H1 (cell line): ENCODE results near the gene ELL2. TPM values are rescaled to one million over a fixed set of nuclear protein-coding genes. Genes with fewer than 3 reads are reported as not detected.

ENCODE experiments used
- CTCF ChIA-PET: fragments of 300-600 bp; sonication (Branson Sonifier 250); formaldehyde crosslinking; loops from one replicate; lab custom pipeline; 2021; ENCODE audit not compliant: partially characterized antibody; lab: Charles Lee
- POLR2A ChIA-PET: fragments of 300-600 bp; sonication (Branson Sonifier 250); formaldehyde crosslinking; loops from one replicate; lab custom pipeline; 2021; ENCODE audit warnings: inconsistent platforms; ENCODE audit not compliant: partially characterized antibody; lab: Charles Lee
- DNase-seq, 2 experiments: peaks; one replicate each; pipeline versions ENCODE4 v3.0.0 to v3.0.0-alpha.2; 2010 to 2022; ENCODE audit warnings: low spot score in 2 of 2, low read depth in 1 of 2, mixed read lengths in 1 of 2
- FAIRE-seq: peaks from 2 replicates; lab custom pipeline; 2011; peaks lifted over from hg19 to GRCh38; lab: Jason Lieb, UNC
- H2AFZ ChIP-seq: 2 replicates; pipeline ENCODE4 v1.8.1; 2012; ENCODE audit warnings: low read length, inconsistent platforms
- H2AK5ac ChIP-seq: 2 replicates; pipeline ENCODE4 v1.6.1; 2013; ENCODE audit warnings: low read depth, low read length
- H2BK120ac ChIP-seq: replicated peaks from 2 replicates; pipeline ENCODE3; 2013; ENCODE audit warnings: low read depth, low read length, inconsistent platforms
- H2BK12ac ChIP-seq: 2 replicates; pipeline ENCODE4 v1.6.1; 2013; ENCODE audit warnings: low read depth, low read length
- H2BK15ac ChIP-seq: 2 replicates; pipeline ENCODE4 v1.6.1; 2013; ENCODE audit warnings: low read length
- H2BK20ac ChIP-seq: 2 replicates; pipeline ENCODE4 v1.6.1; 2013; ENCODE audit warnings: low read length
- H2BK5ac ChIP-seq: 2 replicates; pipeline ENCODE4 v1.6.1; 2013; ENCODE audit warnings: low read depth, low read length
- H3K14ac ChIP-seq: 2 replicates; pipeline ENCODE4 v1.6.1; 2013; ENCODE audit warnings: inconsistent platforms; ENCODE audit not compliant: insufficient read length
- H3K18ac ChIP-seq: 2 replicates; pipeline ENCODE4 v1.6.1; 2013; ENCODE audit warnings: low read length; ENCODE audit errors: extremely low read depth
- H3K23ac ChIP-seq: 2 replicates; pipeline ENCODE4 v1.6.1; 2013; ENCODE audit warnings: inconsistent platforms; ENCODE audit not compliant: insufficient read length
- H3K23me2 ChIP-seq: 2 replicates; pipeline ENCODE4 v1.6.1; 2013; ENCODE audit warnings: low read depth, low read length
- H3K27ac ChIP-seq: 2 replicates; pipeline ENCODE4 v1.6.1; 2011; ENCODE audit warnings: low read depth, low read length, inconsistent platforms
- H3K27me3 ChIP-seq, 4 experiments: replicated peaks in 1 of 4; 1 replicate in 1 of 4; 2 replicates in 3 of 4; pipeline versions ENCODE4 v1.6.1 to v1.8.1; 2011 to 2013; ENCODE audit warnings: low read length in 3 of 4, mild to moderate bottlenecking in 3 of 4, inconsistent platforms in 2 of 4, mixed read lengths in 2 of 4, moderate library complexity in 1 of 4; ENCODE audit not compliant: control insufficient read depth in 3 of 4, insufficient read depth in 3 of 4; ENCODE audit errors: extremely low read depth in 1 of 4
- H3K36me3 ChIP-seq, 4 experiments: 2 replicates each; pipeline versions ENCODE4 v1.6.1 to v1.8.1; 2011 to 2013; ENCODE audit warnings: mild to moderate bottlenecking in 4 of 4, low read length in 3 of 4, moderate library complexity in 2 of 4, control low read depth in 1 of 4, inconsistent platforms in 1 of 4; ENCODE audit not compliant: insufficient read depth in 4 of 4, control insufficient read depth in 2 of 4
- H3K4ac ChIP-seq: replicated peaks from 2 replicates; pipeline ENCODE3; 2013; ENCODE audit warnings: low read length, low read depth, mixed read lengths, inconsistent platforms; ENCODE audit not compliant: insufficient read length
- H3K4me1 ChIP-seq, 4 experiments: replicated peaks in 1 of 4; 1 replicate in 1 of 4; 2 replicates in 3 of 4; pipeline versions ENCODE4 v1.6.1 to v1.8.1; 2011 to 2013; ENCODE audit warnings: low read length in 3 of 4, inconsistent platforms in 2 of 4, mixed read lengths in 1 of 4; ENCODE audit not compliant: insufficient read depth in 4 of 4, control insufficient read depth in 3 of 4
- H3K4me2 ChIP-seq, 2 experiments: 2 replicates each; pipeline versions ENCODE4 v1.6.1 to v1.8.1; 2011 to 2013; ENCODE audit warnings: low read depth in 2 of 2, low read length in 2 of 2, control low read depth in 1 of 2, inconsistent platforms in 1 of 2, mild to moderate bottlenecking in 1 of 2; ENCODE audit not compliant: insufficient read depth in 1 of 2
- H3K4me3 ChIP-seq, 4 experiments: fragments of 200-600, 300-600 bp in 1 of 4; sonication (generic), shearing (Covaris generic), sonication (Bioruptor Twin) in 1 of 4; 2 replicates each; pipeline versions ENCODE4 v1.5.1 to v1.8.1; 2011 to 2016; ENCODE audit warnings: low read length in 4 of 4, low read depth in 3 of 4, control low read depth in 2 of 4, inconsistent platforms in 2 of 4, mild to moderate bottlenecking in 2 of 4, mixed read lengths in 1 of 4, moderate library complexity in 1 of 4; ENCODE audit not compliant: insufficient read depth in 2 of 4; ENCODE audit errors: extremely low read depth in 1 of 4
- H3K56ac ChIP-seq: replicated peaks from 2 replicates; pipeline ENCODE3; 2013; ENCODE audit warnings: low read depth, mild to moderate bottlenecking, mixed read lengths, low read length, inconsistent platforms; ENCODE audit not compliant: insufficient read length
- H3K79me1 ChIP-seq: 2 replicates; pipeline ENCODE4 v1.6.1; 2013; ENCODE audit warnings: low read depth, low read length, control low read depth
- H3K79me2 ChIP-seq, 2 experiments: 2 replicates each; pipeline versions ENCODE4 v1.6.1 to v1.8.1; 2012 to 2013; ENCODE audit warnings: low read length in 2 of 2, mild to moderate bottlenecking in 2 of 2, inconsistent platforms in 1 of 2; ENCODE audit not compliant: insufficient read depth in 2 of 2, control insufficient read depth in 1 of 2
- H3K9ac ChIP-seq, 4 experiments: replicated peaks in 1 of 4; 1 replicate in 1 of 4; 2 replicates in 3 of 4; pipeline versions ENCODE4 v1.6.1 to v1.8.1; 2011 to 2013; ENCODE audit warnings: low read depth in 3 of 4, low read length in 3 of 4, control low read depth in 2 of 4, mild to moderate bottlenecking in 2 of 4, moderate library complexity in 2 of 4, inconsistent platforms in 1 of 4; ENCODE audit errors: extremely low read depth in 1 of 4
- H3K9me3 ChIP-seq, 2 experiments: 2 replicates each; pipeline versions ENCODE4 v1.6.1 to v1.8.1; 2012 to 2013; ENCODE audit warnings: mild to moderate bottlenecking in 2 of 2, moderate library complexity in 2 of 2, control low read depth in 1 of 2, inconsistent platforms in 1 of 2, low read depth in 1 of 2, low read length in 1 of 2, mixed read lengths in 1 of 2; ENCODE audit not compliant: insufficient read depth in 2 of 2
- H4K20me1 ChIP-seq, 2 experiments: replicated peaks in 1 of 2; 2 replicates each; pipeline versions ENCODE3 to v1.8.1; 2011 to 2013; ENCODE audit warnings: inconsistent platforms in 2 of 2, low read length in 2 of 2, mild to moderate bottlenecking in 1 of 2; ENCODE audit not compliant: insufficient read depth in 2 of 2, control insufficient read depth in 1 of 2
- H4K5ac ChIP-seq: 2 replicates; pipeline ENCODE4 v1.6.1; 2013; ENCODE audit warnings: low read length, low read depth, mixed read lengths, inconsistent platforms; ENCODE audit not compliant: insufficient read length
- H4K8ac ChIP-seq: 2 replicates; pipeline ENCODE4 v1.8.0; 2013; ENCODE audit warnings: mild to moderate bottlenecking, moderate library complexity, low read length, inconsistent platforms; ENCODE audit not compliant: insufficient read depth; ENCODE audit errors: extremely low read depth
- H4K91ac ChIP-seq: replicated peaks from 2 replicates; pipeline ENCODE3; 2013; ENCODE audit warnings: low read length, mixed read lengths, inconsistent platforms; ENCODE audit not compliant: insufficient read length
- CHD1 ChIP-seq: IDR thresholded peaks from 2 replicates; pipeline ENCODE4 v1.6.1; 2012; ENCODE audit warnings: low read depth, low read length, improper control_type of control experiment
- HDAC2 ChIP-seq, 2 experiments: fragments of 300-600 bp in 1 of 2; sonication (generic) in 1 of 2; IDR thresholded peaks; 2 replicates each; pipeline ENCODE4 v1.6.1; 2011 to 2012; ENCODE audit warnings: low read depth in 2 of 2, low read length in 2 of 2, mild to moderate bottlenecking in 2 of 2, moderate library complexity in 2 of 2, borderline replicate concordance in 1 of 2, inconsistent platforms in 1 of 2
- KDM4A ChIP-seq: IDR thresholded peaks from one replicate; pipeline ENCODE4 v1.7.1; 2012; ENCODE audit warnings: low read depth, mild to moderate bottlenecking, moderate library complexity, low read length, inconsistent platforms; ENCODE audit not compliant: severe bottlenecking
- SRF ChIP-seq: IDR thresholded peaks from 2 replicates; pipeline ENCODE4 v1.6.1; 2011; ENCODE audit warnings: mild to moderate bottlenecking, low read depth, low read length, moderate library complexity
- TEAD4 ChIP-seq: IDR thresholded peaks from 2 replicates; pipeline ENCODE4 v1.6.1; 2012; ENCODE audit warnings: low read depth, low read length, inconsistent platforms, mixed read lengths
- WGBS, 2 experiments: shearing (Covaris generic) in 1 of 2; methylation state at CpG; one replicate each; pipeline versions ENCODE4 v1.1.6 to v1.1.7; 2013 to 2015; ENCODE audit warnings: low lambda C conversion rate in 2 of 2, mixed read lengths in 2 of 2, inconsistent platforms in 1 of 2, low coverage in 1 of 2, missing lambda C conversion rate in 1 of 2; ENCODE audit not compliant: insufficient replicate concordance in 2 of 2, insufficient coverage in 1 of 2, insufficient read length in 1 of 2; ENCODE audit errors: extremely low coverage in 1 of 2, missing lambda C conversion rate in 1 of 2; 5-methylcytosine and 5-hydroxymethylcytosine counted together
- polyA plus RNA-seq, 7 experiments: library from polyadenylated mRNA; depleted of rRNA in 3 of 7; stranded (reverse) in 5 of 7; unstranded in 2 of 7; fragments of >200 nt in 5 of 7; fragments of 200-250 nt in 2 of 7; gene quantifications; 1 replicate in 5 of 7; 2 replicates in 1 of 7; 4 replicates in 1 of 7; pipeline versions ENCODE4 v1.2.1 to v1.2.3, GENCODE V29; 2011 to 2013; ENCODE audit warnings: missing spikeins in 2 of 7, mixed read lengths in 2 of 7
- total RNA-seq: library from RNA; stranded (reverse); fragmentation: NEBNext Ultra II Directional; extraction: Animal tissue kit (Norgen Biotek cat#: 25700); gene quantifications from 2 replicates; pipeline ENCODE4 v1.2.1, GENCODE V29; 2021

ELL2 gene
- total and polyA plus RNA-seq, 2 of the 8 experiments (the other 6 are each of a cell fraction or from before 2014, with no cell fraction given) = 6.3 to 29.4 TPM

DNA sequence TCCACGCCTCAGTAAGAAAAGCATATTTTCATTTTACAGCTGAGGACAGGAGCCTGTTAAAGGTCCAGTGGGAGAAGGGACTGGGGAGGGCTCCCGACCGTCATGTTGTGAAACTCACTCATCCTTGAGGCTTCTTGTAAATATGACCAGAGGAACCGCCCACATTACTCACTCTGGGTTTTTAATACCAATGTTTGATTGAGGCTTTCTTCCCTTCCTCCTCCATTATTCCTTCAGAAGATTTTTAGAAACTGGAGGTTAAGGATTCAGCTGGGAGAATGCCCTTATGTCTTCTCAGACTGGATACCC is 77.7 kb downstream of the ELL2 start:
- Histone ChIP-seq H2BK5ac (no peak overlapping the region), H3K27me3 (no peaks in the 10 kb centered on the region), H4K5ac (no peak overlapping the region), H3K36me3 (no peaks in the 10 kb centered on the region), H3K23ac (no peak overlapping the region), H2AFZ (no peak overlapping the region), H3K27ac (no peak overlapping the region), H3K9me3 (no peaks in the 10 kb centered on the region), H3K18ac (no peak overlapping the region), H3K9ac (no peak overlapping the region), H3K79me2 (no peaks in the 10 kb centered on the region), H4K8ac (no peak overlapping the region), H4K91ac (no peak overlapping the region), H2AK5ac (no peak overlapping the region), H2BK12ac (no peak overlapping the region), H3K4me1 (no peaks in the 10 kb centered on the region), H3K14ac (no peak overlapping the region), H2BK20ac (no peak overlapping the region), H2BK15ac (no peak overlapping the region), H3K23me2 (no peaks in the 10 kb centered on the region), H3K4me2 (no peak overlapping the region), H3K4ac (no peak overlapping the region), H3K56ac (no peak overlapping the region), H4K20me1 (no peaks in the 10 kb centered on the region), H3K79me1 (no peaks in the 10 kb centered on the region), H3K4me3 (no peak overlapping the region), H2BK120ac (no peak overlapping the region)
- 95% methylated on average over 4 of the region's 4 CpGs; no CpG with 5 or more reads in 1 of the 2 experiments for WGBS, 2 experiments
- TF ChIP-seq SRF (no peak), TEAD4 (no peak), CHD1 (no peak), HDAC2 (IDR thresholded peaks at IDR 0.05; ENCODE audit: borderline replicate concordance in 1 of 2, low read depth in 2 of 2, low read length in 2 of 2) (no peak), KDM4A (no peak)
- DNase-seq (no peak), FAIRE-seq (no peak)
- CTCF ChIA-PET = interaction anchor here (1.0 to 1.9 kb wide), 2 partner anchors 9 to 453 kb away, joined by 3 to 8 read pairs; no protein-coding TSS in a partner anchor
- POLR2A ChIA-PET = no interaction called here
